Umbilical cord (tissue), 2 donors: ENCODE data around the gene KLF7. TPM values are rescaled to one million over a fixed set of nuclear protein-coding genes. Genes with fewer than 3 reads are reported as not detected.
A peak's percentile ranks its signal among the peaks of the same experiment; 100 is the strongest.

Experiments
- DNase-seq: peaks from one replicate; pipeline ENCODE4 v3.0.0-alpha.2; 2015; ENCODE audit warnings: low spot score
- total RNA-seq: library from RNA; depleted of rRNA; stranded (reverse); fragments of >200 nt; gene quantifications from one replicate; pipeline ENCODE4 v1.2.3, GENCODE V29; 2014; ENCODE audit warnings: low replicate concordance; ENCODE audit not compliant: insufficient read depth

KLF7 gene
- total RNA-seq, 1 donor from 2014 or later, result 29.1 TPM

DNA sequence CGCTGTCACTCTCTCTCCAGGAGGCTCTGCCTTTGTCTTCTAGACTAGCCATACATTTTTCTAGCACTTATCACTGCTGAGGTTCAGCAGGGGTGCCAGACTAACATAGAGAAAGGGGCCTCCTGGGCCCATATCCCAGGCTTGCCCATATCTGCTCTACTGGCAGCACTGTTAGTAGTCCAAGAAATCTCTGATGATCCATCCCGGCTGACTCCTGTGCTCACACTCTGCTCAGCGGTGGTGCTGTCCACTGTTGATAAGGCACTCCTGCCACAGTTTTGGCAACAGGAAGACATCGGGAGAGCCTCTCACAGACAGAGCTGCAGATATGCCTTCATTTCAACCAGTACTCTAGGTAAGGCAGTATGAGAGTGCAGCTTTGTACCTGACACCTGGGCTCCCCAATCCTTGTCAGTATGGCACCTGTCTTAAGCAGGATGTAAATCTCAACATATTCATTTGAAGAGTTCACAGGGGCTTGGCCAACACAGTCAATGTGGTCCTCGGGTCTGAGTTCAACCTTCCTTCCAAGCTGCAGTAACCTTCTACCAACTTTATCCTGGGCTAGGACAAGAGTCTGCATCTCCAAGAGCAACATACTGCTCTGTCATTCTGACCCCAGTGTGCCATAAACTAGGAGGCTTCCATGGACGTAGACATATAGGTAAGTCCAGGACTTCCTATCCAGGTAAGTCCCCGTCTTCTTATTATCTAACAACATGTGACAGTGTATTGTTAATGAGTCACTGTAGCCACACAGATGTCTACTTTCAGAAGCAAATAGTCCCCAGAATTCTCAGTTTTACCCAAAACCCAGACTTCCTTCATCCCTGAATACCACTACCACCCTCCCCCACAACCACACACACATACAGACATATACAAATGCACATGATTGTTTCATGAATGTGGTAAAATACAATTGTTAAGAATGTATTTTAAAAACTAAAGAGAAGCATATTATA is 16.2 kb downstream of the KLF7 start:
- DNase-seq, result no peak

DNA sequence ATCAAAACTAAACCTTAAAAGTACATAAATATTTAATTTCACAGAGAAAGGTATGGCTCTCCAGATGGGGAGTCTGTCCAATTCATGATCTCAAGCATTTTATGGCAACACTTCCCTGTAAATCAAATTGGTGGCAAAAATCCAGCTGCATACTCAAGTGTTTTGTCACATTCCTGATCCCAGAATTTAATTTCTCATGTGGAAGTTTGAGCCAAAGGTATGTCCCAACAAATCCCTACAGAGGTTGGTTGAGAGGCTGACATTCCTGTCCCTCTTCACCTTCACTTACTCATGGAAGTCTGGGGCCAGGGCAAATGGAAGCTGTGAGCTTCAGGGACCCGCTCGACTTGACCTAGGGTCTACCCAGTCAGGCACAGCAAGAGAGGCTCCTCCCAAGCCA is 17.7 kb downstream of the KLF7 start:
- no peak for DNase-seq

DNA sequence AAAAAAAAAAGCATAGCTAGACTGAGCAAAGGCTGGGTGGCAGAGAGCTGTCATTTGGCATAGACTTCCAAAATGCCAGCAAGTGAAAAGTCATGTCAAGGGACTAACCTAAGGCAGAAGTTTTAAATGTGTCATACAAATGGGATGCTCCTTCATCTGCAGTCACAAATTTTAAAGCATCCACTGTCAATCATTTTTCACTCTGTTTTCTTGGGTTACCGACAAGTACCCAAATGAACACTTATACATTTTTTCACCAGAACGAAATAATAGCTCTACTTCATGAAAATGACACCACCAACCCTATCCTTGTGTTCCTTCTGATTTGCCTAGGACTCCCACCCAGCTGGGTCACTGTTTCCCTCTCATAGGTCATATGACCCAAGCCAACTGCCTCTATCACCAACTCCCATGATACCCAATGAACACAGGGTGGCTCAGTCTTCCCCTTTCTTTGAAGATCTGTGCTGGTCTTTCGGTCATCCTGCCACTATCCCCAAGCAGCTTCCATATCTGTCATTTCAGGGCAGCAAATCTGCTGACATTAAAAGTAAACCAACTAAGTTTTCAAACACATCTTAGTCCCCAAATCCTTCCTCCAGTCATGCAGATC is 21.5 kb downstream of the KLF7 start:
- DNase-seq, result no peak

DNA sequence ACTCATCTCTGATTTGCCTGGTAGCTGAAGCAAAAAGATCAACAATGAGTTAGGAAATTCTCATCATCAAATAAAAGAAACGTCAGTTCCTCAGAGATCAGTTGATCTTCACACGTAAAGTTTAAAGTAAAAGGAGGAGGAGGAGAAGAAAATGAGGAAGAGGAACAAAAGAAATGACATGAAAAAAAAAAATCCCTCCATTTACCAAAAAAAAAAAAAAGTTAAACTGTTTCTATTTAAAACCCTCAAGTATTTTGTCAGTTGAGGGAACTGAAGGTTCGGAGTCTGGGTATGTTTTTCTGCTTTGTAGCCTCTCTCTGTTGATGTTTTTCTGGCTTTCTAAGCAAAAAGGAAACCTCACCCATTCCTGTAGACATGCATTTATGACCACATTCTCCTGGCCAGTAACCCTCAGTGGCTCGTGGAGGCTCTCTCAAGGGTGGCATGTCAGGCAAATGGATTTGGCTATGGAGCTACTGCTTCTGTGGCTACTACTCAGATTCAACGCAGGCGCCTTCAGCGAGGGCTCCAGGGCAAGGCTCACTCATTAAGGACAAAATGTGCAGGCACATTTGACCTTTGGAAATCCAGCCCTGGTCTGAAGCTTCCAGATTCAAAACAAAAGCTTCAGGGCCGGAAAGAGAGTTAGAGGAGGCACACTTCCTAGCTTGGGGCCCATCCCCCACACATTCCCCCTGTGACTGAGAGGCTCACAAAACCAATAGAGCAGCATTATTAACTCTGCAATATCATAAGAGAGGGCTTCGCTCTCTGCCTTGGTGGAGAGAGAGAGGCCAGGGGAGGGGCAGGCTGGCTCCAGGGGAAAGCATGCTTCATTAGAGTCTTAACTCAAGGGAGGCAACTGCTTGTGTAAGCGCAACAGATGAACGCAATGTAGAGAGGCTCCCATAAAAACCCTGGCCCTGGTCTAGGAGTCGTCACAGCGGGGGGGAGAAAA is 22.3 kb downstream of the KLF7 start:
- DNase-seq, result peak; percentile 78

DNA sequence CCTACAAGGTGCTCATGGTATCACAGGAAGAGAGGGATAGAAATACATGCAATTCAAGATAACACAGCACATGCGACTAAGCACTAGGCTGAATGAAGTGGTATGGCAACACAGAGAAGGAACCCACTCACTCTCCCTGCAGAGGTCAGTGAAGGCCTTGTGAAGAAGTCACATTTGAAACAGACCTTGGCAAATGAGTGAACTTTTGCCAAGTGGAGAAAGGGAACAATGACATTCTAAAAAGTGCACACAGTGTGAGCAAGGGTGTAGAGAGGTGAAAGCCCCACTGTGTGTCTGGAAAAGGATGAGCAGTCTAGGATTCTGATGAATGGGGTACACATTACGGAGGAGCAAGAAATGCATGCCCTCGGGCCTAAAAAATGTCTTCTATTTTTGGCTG is 23.3 kb downstream of the KLF7 start:
- DNase-seq, result no peak

DNA sequence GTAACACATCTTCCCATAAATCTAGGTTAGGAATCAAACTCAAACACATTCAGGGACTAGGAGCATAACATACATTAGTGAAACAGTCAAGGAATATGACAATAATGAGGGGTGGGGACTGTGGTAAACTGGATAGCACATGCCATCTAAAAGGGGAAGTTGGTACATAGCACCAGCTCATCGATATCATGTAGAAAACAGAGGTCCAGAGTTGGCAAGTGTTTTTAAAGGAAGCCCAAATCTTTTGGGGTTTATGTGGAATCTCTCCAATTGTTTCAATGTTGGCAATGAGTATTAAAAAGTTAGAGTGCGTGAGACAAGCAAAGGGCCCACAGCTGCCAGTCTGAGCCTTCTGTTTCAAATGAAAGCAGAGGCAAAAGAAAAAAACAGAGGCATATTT is 24.4 kb downstream of the KLF7 start:
- no peak for DNase-seq

DNA sequence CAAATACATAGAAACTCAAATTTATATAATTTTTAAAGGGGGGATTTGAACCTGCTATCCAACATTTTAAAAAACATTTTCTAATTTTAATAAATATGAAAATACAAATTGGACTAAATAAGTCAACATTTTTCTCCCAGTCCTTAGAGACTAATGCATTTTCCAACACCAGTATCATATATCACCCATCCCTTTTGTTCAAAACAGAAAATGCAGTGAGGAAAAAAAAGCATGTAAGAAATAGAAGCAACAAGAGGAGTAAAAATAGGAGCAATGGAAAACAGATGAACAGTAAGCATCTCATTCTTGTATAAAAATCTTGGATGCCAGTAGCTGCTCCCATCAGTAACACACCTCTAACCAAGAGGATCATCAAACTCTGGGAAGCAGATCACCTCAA is 25.5 kb downstream of the KLF7 start:
- DNase-seq, result no peak

DNA sequence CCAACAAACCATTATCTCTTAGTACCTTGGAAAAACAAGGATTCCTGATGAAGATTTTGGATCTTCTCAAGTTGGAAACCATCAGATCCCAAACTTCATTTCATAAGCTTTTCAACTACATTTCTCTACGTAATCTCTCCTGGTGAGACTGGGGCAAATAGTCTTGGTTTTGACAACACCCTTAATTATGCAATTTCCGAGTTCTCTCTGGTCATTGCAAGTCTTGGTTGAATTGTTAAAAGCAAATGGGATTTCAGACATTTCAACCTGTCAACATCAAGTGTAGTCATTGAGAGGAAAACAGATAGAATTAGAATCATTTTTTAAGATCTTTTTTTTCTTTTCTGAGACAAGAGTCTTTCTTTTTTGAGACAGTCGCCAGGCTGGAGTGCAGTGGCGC is 26.2 kb downstream of the KLF7 start:
- no peak for DNase-seq

DNA sequence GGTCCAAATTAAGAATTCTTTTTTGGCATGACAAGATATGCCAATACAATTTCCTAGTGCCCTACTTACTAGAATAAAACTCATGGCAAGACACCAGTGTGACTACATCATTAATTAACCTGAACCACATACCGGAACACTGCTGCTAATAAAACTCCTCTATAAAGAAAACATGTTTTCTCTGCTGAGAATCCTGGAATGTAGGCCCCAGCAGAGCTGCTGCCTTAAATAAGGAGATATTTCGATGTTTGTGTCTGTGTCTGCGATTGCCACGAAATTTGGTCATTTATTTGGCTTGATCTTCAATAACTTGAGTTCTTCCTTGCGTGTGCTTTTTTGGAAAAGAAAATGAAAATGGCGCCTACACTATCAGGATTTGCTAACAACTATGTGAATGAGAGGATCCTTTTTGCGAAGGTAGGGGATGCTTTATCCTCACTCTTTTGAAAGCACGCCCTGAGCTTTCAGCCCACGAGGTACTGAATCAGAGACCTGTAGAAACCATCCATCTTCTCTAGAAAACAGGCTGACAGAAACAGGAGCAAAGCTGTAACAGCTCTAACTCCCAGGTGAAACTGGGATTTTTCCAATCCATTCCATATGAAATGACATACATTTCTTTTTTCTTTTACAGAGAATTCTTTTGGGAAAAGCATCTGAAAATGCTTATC is 27.0 kb downstream of the KLF7 start:
- DNase-seq, result no peak

DNA sequence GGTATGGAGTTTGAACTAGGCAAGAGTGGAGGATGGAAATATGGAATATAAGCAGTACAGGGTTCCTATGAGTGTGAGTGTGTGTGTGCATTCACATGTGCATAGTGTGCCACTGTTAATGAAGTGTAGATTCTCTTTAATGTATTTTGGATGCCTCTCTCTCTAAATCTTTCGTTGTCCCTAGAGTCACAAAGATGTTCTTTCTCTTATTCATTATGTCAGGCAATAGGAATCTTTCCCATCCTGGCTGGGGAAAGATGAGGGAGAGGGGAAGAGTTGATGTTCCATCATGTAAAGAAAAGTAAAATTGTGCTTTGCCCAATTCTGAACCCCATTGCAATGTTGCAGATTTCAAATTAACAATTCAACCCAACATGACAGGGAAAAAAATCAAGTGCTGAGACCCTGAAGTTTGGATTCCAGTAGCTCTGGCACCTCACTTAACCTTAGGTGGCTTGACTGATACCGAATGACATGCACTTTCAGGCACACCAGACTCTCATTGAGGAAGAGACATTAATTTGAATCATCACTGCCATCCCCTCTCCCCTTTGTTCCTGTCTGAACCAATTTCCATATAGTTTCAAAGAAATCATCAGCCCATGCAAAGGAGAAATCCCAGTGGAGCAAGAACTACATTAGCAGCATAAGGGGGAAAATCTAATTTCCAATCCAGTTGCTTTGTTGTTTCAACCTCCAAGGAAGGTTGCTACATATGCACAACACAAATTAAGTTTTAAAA is 28.0 kb downstream of the KLF7 start:
- DNase-seq, result no peak

DNA sequence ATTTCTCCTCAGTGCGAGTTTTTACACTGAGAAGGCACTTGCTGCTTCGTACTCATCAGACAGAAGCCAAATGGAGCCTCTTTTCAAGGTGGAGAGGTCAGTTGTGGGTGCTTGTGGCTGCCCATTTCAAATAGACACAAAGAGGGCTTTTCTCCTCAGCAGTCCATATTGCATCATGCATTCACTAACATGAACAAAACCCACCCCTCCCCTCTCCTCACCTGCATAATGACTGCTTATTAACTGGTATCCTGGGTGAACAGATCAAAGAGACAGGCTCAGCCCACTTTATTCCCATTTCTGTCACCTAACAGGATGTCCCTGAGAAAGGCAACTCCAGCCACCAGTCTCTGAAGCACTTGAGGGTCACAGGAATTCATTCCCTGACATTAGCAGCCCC is 28.9 kb downstream of the KLF7 start:
- DNase-seq, result no peak

DNA sequence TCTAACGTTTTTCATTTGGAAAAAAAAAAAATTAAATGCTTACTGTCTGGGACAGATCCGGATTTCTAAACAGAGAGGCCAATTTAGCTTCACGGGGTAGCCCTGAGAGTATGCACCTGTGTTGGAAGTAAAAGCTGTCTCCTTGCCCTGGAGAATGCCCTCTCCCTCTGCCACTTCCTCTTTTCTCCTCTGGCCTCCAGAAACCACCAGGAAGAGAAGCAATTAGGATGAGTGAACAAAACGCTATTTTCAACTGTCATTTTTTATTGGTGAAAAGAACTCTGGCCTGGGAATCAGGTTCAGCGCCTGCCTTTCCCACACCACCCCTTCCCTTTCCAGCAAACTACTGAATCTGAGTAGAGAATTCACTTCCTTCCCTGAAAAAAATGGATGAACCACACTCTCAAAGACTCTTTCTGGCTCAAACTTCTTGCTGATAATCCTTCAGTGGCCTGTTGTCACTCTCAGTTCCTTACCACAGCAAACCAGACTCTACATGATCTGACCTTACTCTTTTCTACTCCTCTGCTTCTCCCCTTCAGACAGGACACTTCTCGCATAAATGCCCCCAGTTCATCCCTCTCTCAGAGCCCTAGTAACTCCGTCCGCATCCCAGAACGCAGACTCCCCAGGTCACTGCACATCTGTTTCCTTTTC is 29.8 kb downstream of the KLF7 start:
- no peak for DNase-seq

DNA sequence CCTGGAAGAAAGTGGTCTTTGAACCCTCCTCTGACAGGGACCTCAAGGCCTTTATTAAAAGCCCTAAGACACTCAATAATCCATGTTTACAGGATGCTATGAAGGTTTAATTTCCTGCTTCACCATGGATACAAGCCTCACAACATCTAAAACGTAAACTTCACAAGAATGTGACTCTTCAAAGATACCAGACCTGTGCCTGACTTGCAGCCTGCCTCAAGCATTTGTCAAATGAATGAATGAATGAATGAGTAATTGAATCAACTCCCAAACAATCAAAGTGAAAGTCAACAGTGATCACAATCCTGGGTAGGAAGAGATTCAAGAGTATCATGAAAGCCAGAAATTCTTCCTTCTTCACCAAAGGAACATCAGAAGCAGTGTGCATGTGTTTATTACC is 30.4 kb downstream of the KLF7 start:
- DNase-seq, result no peak

DNA sequence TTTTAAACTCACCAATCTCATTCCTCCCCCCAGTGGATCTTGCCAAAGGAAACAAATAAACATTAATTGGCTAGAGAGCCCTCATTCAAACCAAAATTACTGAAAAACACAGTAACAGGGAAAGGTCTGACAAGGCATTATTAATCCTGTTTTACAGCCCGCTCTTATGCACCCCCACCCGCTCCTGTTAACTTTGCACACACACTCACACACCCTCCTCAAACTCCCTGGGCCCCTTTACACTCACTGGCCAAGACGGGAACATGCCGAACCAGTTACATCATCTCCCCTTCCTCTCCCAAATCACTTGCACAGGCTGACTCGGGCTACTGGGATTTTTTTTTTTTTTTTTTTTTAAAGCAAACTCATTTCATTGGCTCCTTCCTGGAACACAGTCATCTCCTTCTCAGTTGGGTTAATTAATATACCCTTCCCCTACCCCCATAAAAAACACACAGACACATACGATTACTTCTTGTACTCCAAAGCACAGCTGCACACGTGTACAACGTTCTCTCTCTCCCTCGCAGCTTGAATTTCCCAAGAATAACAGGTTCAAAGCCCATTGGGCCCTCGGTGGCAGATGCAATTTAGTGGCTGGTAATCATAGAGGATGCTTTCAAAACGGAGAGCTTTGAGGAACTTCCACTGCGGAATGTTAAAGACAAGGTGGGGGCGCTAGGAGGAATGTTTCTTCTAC is 31.8 kb downstream of the KLF7 start:
- peak; percentile 63 for DNase-seq

DNA sequence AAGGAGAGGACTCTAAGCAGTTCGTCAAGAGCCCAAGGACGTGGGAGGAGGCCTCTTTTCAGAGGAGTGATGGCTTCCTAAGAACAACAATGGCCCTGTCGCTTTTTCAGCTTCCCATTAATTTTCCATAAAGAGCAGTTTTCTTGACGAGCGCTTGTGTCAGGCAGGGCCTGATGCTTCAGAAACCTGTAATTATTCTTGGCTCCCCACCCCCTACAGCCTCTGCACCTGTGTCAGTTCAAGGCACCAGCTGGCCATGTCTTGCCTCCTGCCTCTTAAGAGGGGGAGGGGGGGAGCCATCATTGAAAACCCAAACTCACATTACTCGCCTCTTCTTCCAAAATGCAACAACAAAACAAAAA is 32.3 kb downstream of the KLF7 start:
- no peak for DNase-seq

DNA sequence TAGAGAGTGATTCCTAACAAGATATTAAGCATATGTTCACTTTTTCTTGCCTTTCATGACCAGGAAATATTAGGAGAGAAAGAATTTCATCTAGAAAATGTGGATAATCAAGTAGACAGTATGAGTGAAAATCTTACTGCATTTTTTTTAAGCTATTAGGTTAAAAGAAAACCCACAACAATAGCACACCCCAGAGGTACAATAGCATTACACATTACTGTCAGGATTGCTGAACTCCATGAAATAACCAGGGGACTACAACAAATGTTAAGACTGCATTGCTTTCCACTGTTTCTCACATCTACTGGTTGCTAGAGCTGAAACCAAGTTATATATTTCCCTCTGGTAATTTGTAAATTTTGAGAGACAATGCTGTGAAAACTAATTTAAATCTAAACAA is 33.7 kb downstream of the KLF7 start:
- no peak for DNase-seq

DNA sequence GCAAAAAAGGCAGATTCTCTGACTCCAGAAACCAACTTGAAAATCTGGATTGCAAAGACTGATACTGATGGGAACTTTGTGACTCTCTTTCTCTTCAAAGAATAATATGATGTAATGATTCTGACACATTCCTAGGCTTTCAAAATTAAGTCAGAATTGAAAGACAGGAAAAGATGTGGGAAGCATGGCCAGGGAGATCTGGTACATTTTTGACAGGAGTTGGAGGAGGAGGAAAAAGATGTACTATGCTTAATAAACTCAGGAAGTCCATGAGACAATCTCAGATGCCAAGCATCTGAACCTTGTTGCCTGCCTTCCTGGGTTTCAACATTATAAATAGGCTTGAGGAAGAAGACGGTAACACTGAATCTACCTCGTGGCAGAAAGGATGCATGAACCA is 34.2 kb downstream of the KLF7 start:
- DNase-seq, result no peak

DNA sequence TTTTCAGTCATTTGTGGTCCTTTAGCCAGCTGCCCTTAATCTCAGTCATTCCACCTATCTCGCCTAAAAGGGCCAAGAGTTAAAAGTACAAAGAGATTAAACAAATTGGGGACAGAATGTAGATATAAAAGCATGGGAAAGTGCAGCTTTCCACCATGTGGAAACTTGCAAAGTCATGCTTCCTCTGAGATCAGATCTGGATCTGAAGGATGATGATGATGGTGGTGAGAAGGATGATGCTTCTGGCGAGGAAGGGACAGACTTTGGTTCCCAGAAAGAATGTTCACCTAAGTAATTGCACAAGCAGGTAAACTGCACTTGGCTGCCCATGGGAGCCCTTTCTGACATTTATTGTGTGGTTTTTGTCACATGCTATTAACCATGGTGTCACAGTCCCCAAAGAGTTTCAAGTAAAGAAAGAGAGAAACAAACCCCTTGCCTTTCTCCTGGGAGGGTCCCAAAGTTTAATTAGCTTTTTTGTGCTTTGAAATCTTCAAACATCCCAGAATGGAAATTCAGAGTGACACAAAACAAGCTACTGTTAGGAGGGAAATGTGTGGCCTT is 34.7 kb downstream of the KLF7 start:
- DNase-seq, result no peak

DNA sequence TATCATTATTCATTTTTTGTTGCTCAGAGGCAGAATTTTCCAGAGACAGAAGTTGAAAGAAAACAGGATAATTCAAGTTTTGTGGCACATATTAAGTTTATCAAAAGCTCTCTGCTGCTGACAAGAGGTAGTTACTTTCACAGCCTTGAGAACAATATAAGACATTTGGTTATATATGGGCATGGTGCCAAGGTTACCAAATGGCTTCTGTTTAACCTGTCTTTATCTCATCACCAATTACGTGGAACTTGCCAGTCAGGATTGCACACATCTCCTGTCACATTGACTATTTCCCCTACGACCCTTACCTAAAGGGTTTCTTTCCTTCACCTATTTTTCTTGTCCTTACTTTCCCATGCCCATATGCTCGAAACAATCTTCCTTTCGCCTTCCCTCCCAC is 35.9 kb downstream of the KLF7 start:
- DNase-seq, result no peak
